Pons (tissue), 1 donor: Measurements from ENCODE around the gene ZNF385D.

Experiments used
- DNase-seq: peaks from one replicate; pipeline ENCODE4 v3.0.0-alpha.2; 2016; ENCODE audit warnings: low spot score

Gene ZNF385D

GRCh38 chr3:21377071-21377769 lies 373.8 kb downstream of the ZNF385D start:
- DNase-seq: no peak

GRCh38 chr3:21372316-21372715 lies 378.7 kb downstream of the ZNF385D start:
- no peak for DNase-seq
